LNCAP (cell line): Measurements from ENCODE around the gene BHLHE40.

Experiments used
- CTCF ChIP-seq: fragments of 450-650 bp; IDR thresholded peaks from 2 replicates; pipeline ENCODE4 v1.5.1; 2017; ENCODE audit warnings: mild to moderate bottlenecking

The BHLHE40 gene

GRCh38 chr3:4963669-4964570, 15.3 kb upstream of the BHLHE40 start:
- no peak for TF ChIP-seq CTCF

- no peak for TF ChIP-seq CTCF
Observed at GRCh38 chr3:4971838-4972237, 7.4 kb upstream of the BHLHE40 start.

GRCh38 chr3:4972652-4973643, 6.3 kb upstream of the BHLHE40 start:
- no peak for TF ChIP-seq CTCF

DNA sequence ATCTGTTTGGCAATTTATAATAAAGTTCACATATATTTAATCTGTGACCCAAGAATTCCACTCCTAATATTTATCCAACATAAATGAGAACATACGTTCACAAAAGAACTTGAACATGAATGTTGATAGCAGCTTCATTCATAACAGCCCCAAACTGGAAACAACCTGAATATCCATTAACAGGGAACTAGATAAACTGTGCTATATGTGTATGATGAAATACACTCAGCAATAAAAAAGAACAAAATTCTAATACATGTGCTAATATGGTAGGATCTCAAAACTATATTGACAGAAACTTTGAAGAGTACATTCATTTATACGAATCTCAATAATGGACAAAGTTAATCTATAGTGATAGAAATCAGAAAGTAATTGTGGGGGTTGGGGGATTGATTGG, 5.1 kb upstream of the BHLHE40 start:
- TF ChIP-seq CTCF = no peak

DNA sequence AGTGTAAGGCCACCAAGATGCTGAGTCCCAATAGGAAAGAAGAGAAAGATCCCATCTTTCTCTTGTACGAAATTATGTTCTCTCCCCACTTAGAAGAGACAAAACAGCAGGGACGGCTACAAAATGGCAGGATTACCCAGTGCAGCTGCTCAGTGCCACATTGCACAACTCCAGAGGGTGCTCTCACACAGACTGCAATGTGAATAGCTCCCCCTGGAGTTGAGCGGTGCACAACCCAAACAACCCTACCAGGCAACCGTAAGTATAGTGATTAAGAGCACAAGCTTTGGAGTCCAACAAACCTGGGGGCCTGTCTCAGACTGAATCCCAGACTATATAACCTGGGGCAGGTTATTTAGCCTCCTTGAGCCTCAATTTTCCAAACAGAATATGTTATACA, 3.1 kb upstream of the BHLHE40 start:
- peak; percentile 57; the same call in 1 of the 2 replicates for TF ChIP-seq CTCF

DNA sequence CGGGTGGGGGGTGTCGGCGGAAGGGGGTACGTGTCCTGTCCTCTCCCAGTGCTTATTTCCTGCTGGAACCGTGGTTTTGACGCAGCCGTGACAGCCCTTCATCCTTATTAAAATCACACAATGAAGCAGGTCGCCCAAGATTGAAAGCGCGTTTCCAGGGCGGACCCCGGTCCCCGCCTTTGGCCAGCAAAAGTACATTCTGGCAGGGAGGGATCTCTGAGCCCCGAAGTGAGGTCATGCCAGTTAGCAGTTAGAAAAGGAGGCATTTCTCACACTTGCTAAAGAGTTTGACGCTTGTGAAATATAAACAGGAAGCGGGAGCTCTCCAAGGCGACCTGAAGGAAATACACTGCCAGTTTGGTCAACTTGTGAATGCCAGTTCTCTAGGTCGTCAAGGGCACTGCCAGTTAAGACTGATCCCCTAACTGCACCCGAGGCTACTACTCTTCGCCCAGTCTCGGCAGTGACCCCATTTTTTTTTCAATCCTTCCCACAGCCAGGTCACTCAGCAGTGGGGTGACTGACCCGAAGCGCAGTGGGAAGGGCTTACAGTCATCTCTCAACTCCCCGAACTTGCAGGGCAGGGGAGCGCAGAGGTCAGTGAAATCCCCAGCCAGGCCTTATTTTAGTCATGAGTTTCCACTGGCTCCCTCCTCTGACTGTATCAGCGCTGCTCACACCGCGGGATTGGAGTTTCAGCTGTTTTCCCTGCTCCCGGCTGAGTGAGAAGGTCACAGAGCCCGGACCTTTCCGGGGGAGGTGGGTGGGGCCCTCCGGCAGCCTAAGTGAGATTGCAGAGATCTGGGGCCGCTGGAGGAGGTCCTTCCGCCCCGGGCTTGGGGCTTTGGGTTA, 2.0 kb upstream of the BHLHE40 start:
- no peak for TF ChIP-seq CTCF

DNA sequence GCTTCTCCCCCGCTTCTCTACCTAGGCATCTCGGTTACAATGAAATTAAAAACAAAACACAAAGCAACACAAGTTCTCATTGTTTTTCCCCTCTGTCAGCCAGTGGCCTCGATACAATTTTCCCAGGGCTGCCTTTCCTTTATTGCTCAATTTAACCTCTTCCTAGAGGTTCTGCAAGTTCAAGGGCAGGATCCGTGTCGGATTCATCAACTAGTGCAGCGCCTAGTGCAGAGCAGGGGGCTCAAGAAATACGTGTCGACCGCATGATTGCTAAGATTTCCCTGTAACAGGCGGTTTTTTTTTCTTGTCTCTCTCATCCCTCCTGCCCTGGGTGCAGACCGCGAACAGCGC, 1.4 kb upstream of the BHLHE40 start:
- no peak for TF ChIP-seq CTCF
